ENCODE results near the gene NTM.

NTM gene

GRCh38 chr11:132077416-132077815, 707.0 kb downstream of the NTM start:
- DNase-seq (ENCODE audit: extremely low read depth in 1 of 2, low read depth in 1 of 2) = no peak

- DNase-seq (ENCODE audit: extremely low read depth in 1 of 2, low read depth in 1 of 2) = no peak
Observed at GRCh38 chr11:132078264-132079076, 708.1 kb downstream of the NTM start.

GRCh38 chr11:132080127-132080526, 709.7 kb downstream of the NTM start:
- no peak for DNase-seq (ENCODE audit: extremely low read depth in 1 of 2, low read depth in 1 of 2)

GRCh38 chr11:132082566-132082965, 712.2 kb downstream of the NTM start:
- no peak for DNase-seq (ENCODE audit: extremely low read depth in 1 of 2, low read depth in 1 of 2)

GRCh38 chr11:132084433-132084832, 714.0 kb downstream of the NTM start:
- DNase-seq (ENCODE audit: extremely low read depth in 1 of 2, low read depth in 1 of 2) = no peak

GRCh38 chr11:132087148-132087547, 716.7 kb downstream of the NTM start:
- no peak for DNase-seq (ENCODE audit: extremely low read depth in 1 of 2, low read depth in 1 of 2)

- DNase-seq (ENCODE audit: extremely low read depth in 1 of 2, low read depth in 1 of 2) = no peak
Observed at GRCh38 chr11:132088551-132088950, 718.1 kb downstream of the NTM start.

- no peak for DNase-seq (ENCODE audit: extremely low read depth in 1 of 2, low read depth in 1 of 2)
Observed at GRCh38 chr11:132093536-132094259, 723.3 kb downstream of the NTM start.

- no peak for DNase-seq (ENCODE audit: extremely low read depth in 1 of 2, low read depth in 1 of 2)
Observed at GRCh38 chr11:132094598-132094997, 724.2 kb downstream of the NTM start.

GRCh38 chr11:132095230-132096131, 725.1 kb downstream of the NTM start:
- DNase-seq (ENCODE audit: extremely low read depth in 1 of 2, low read depth in 1 of 2) = no peak

GRCh38 chr11:132096132-132096825, 725.9 kb downstream of the NTM start:
- no peak for DNase-seq (ENCODE audit: extremely low read depth in 1 of 2, low read depth in 1 of 2)

- no peak for DNase-seq (ENCODE audit: extremely low read depth in 1 of 2, low read depth in 1 of 2)
Observed at GRCh38 chr11:132099692-132100091, 729.3 kb downstream of the NTM start.

- DNase-seq (ENCODE audit: extremely low read depth in 1 of 2, low read depth in 1 of 2) = no peak
Observed at GRCh38 chr11:132100583-132100982, 730.2 kb downstream of the NTM start.

- no peak for DNase-seq (ENCODE audit: extremely low read depth in 1 of 2, low read depth in 1 of 2)
Observed at GRCh38 chr11:132101881-132102280, 731.5 kb downstream of the NTM start.

- DNase-seq (ENCODE audit: extremely low read depth in 1 of 2, low read depth in 1 of 2) = no peak
Observed at GRCh38 chr11:132103021-132103420, 732.6 kb downstream of the NTM start.

- no peak for DNase-seq (ENCODE audit: extremely low read depth in 1 of 2, low read depth in 1 of 2)
Observed at GRCh38 chr11:132106096-132106982, 735.9 kb downstream of the NTM start.

GRCh38 chr11:132111316-132111715, 740.9 kb downstream of the NTM start:
- DNase-seq (ENCODE audit: extremely low read depth in 1 of 2, low read depth in 1 of 2) = no peak

- no peak for DNase-seq (ENCODE audit: extremely low read depth in 1 of 2, low read depth in 1 of 2)
Observed at GRCh38 chr11:132111838-132112237, 741.4 kb downstream of the NTM start.

GRCh38 chr11:132112846-132113245, 742.4 kb downstream of the NTM start:
- DNase-seq (ENCODE audit: extremely low read depth in 1 of 2, low read depth in 1 of 2) = no peak

GRCh38 chr11:132114185-132114584, 743.8 kb downstream of the NTM start:
- no peak for DNase-seq (ENCODE audit: extremely low read depth in 1 of 2, low read depth in 1 of 2)

Data from stimulated activated CD8-positive, alpha-beta memory T cell treated with anti-CD3 and anti-CD28 coated beads, Interleukin-7, amount 100 ng/mL, for 48 hours (primary cell).